ENCODE results near the gene KIF2C. TPM values are rescaled to one million over a fixed set of nuclear protein-coding genes. Genes with fewer than 3 reads are reported as not detected.

The KIF2C gene
- total RNA-seq, 1 experiment from 2014 or later, result 92.6 TPM

GRCh38 chr1:44790968-44791801, 51.5 kb downstream of the KIF2C start:
- ChIA-PET CTCF (interaction anchor here (1.2 kb wide), 1 partner anchor 9 kb away, joined by 4 read pairs; the partner anchor contains the start of gene PLK3), RAD21 (ENCODE audit: low non-redundant PET in 1 of 2, low total read pairs in 2 of 2, uncharacterized antibody in 2 of 2, unreplicated experiment in 2 of 2) (no interaction called here), POLR2A (interaction anchor here (1.2 to 4.9 kb wide), 5 partner anchors 9 to 70 kb away, joined by 3 to 43 read pairs (median 7); partner anchors contain the start of genes PLK3 and RNU5D-1)
- no peak overlapping the region for H3K27ac ChIP-seq (ENCODE audit: low read depth, low read length)
- intact Hi-C loops (cut with micrococcal nuclease), result loop anchor here (5.0 kb wide), 2 partner anchors 511 to 701 kb away; partner anchors contain the start of gene TESK2
- no peaks in the 10 kb centered on the region for H4K20me1 ChIP-seq (ENCODE audit: insufficient read depth)
- H2AFZ ChIP-seq (ENCODE audit: low read depth, low read length, poor library complexity, severe bottlenecking), result no peak overlapping the region
- H3K27me3 ChIP-seq (ENCODE audit: insufficient read depth, low read length), result no peaks in the 10 kb centered on the region
- H3K4me2 ChIP-seq (ENCODE audit: low read length), result no peak overlapping the region
- DNase-seq (ENCODE audit: low read depth, low spot score) (no peak), ATAC-seq (no peak)
- no TSS peak for BruUV-seq (replicated peaks)
- TF ChIP-seq ZFX (IDR thresholded peaks at IDR 0.05), result no peak
- TF ChIP-seq TCF7L2 (IDR thresholded peaks at IDR 0.05; ENCODE audit: borderline replicate concordance, extremely low read depth, insufficient read depth, insufficient read length), result no peak
- no peak for TF ChIP-seq CTCF (IDR thresholded peaks at IDR 0.05 in 2 of 3, conservative IDR thresholded peaks at IDR 0.05 in 1 of 3; ENCODE audit: borderline replicate concordance in 1 of 3, insufficient read depth in 1 of 3, low read depth in 2 of 3, low read length in 2 of 3)
- no peak for TF ChIP-seq YY1 (IDR thresholded peaks at IDR 0.05; ENCODE audit: extremely low read depth, insufficient replicate concordance, low read depth, low read length)
- TF ChIP-seq POLR2A (IDR thresholded peaks at IDR 0.05; ENCODE audit: borderline replicate concordance, extremely low read depth, insufficient read depth, insufficient read length), result no peak
- no peak for TF ChIP-seq ZNF274 (IDR thresholded peaks at IDR 0.05; ENCODE audit: low read depth, low read length)
- TF ChIP-seq REST (IDR thresholded peaks at IDR 0.05; ENCODE audit: low read depth), result no peak
- no peak for TF ChIP-seq SRF (IDR thresholded peaks at IDR 0.05; ENCODE audit: low read depth)
- TF ChIP-seq SIN3A (IDR thresholded peaks at IDR 0.05; ENCODE audit: low read depth), result no peak
- no peak for TF ChIP-seq CEBPB (IDR thresholded peaks at IDR 0.05; ENCODE audit: low read depth)
- TF ChIP-seq ZBTB33 (IDR thresholded peaks at IDR 0.05; ENCODE audit: extremely low read depth, insufficient replicate concordance, low read length), result no peak
- TF ChIP-seq EGR1 (IDR thresholded peaks at IDR 0.05; ENCODE audit: low read depth), result no peak
- no peak for TF ChIP-seq RAD21 (IDR thresholded peaks at IDR 0.05; ENCODE audit: low read depth)
- TF ChIP-seq MAX (IDR thresholded peaks at IDR 0.05), result no peak
- no peak for TF ChIP-seq EZH2 (IDR thresholded peaks at IDR 0.05)
- TF ChIP-seq ATF3 (IDR thresholded peaks at IDR 0.05), result no peak
- no peak for TF ChIP-seq JUND (IDR thresholded peaks at IDR 0.05)
- no peaks in the 10 kb centered on the region for H3K9me3 ChIP-seq (ENCODE audit: control insufficient read depth in 1 of 2, insufficient read depth in 1 of 2, low read depth in 1 of 2, low read length in 2 of 2)
- peaks cover 12 to 33% of the 10 kb centered on the region in 2 experiments; a peak in 3 of 4 replicates for H3K4me1 ChIP-seq (ENCODE audit: control insufficient read depth in 1 of 2, insufficient read depth in 2 of 2, low read length in 2 of 2)
- H3K4me3 ChIP-seq (replicated peaks in 1 of 2; ENCODE audit: low read depth in 1 of 2, low read length in 2 of 2), result no peak overlapping the region
- no peaks in the 10 kb centered on the region for H3K36me3 ChIP-seq (ENCODE audit: control insufficient read depth in 1 of 2, insufficient read depth in 2 of 2, low read length in 2 of 2)
- no peaks in the 10 kb centered on the region for H3K9me2 ChIP-seq (ENCODE audit: insufficient read depth)
- H3K9ac ChIP-seq (ENCODE audit: low read length), result no peak overlapping the region
- H3K79me2 ChIP-seq (ENCODE audit: insufficient read depth, low read length), result no peaks in the 10 kb centered on the region
